ENCODE results near the gene ADAMTS4. TPM values are rescaled to one million over a fixed set of nuclear protein-coding genes. Genes with fewer than 3 reads are reported as not detected.

ADAMTS4 gene
- total RNA-seq, 1 experiment from 2014 or later = 7.0 TPM

DNA sequence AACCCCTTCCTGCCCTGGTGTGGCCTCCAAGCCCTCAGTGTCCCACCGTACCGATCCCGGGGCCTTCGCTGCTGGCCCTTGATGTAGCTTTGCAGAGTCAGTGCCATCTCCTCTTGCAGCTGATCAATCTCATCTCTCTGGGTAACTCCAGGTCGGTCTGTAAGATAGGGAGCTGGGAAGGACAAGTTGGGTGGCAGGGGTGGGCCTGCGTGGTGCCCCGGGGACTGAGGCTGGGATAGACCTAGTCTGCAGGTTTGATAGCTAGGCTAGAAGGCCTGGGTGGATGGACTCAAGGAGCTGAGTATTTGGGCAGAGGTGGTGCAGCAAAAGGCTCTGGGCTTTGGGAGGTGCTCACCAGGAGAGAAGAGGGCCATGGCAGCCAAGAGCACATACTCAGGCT, 31.9 kb upstream of the ADAMTS4 start:
- Histone ChIP-seq H2BK15ac (ENCODE audit: low read depth, low read length) (no peak overlapping the region), H2AFZ (ENCODE audit: low read length) (no peak overlapping the region), H3K14ac (ENCODE audit: insufficient read depth, low read length) (no peak overlapping the region), H3K9me3 (ENCODE audit: control insufficient read depth, low read depth, low read length) (no peaks in the 10 kb centered on the region), H3K27me3 (ENCODE audit: insufficient read depth, low read length) (no peaks in the 10 kb centered on the region), H3K9ac (ENCODE audit: extremely low read depth, insufficient read length, low read length) (no peak overlapping the region), H4K5ac (ENCODE audit: insufficient read length, low read depth, low read length) (no peak overlapping the region), H2AK5ac (ENCODE audit: insufficient read length, low read length) (no peak overlapping the region), H2BK5ac (ENCODE audit: insufficient read length, low read length) (no peak overlapping the region), H3K23me2 (ENCODE audit: insufficient read length, low read depth, low read length, poor library complexity, severe bottlenecking) (no peaks in the 10 kb centered on the region), H4K8ac (replicated peaks; ENCODE audit: insufficient read length, low read depth, low read length) (no peak overlapping the region), H2BK12ac (ENCODE audit: insufficient read length, low read depth, low read length) (no peak overlapping the region), H3K4me2 (ENCODE audit: insufficient read depth, insufficient read length, low read length) (no peak overlapping the region), H3K79me1 (ENCODE audit: insufficient read depth, low read depth, low read length, poor library complexity, severe bottlenecking) (no peaks in the 10 kb centered on the region), H4K20me1 (ENCODE audit: control insufficient read depth, insufficient read depth, insufficient read length) (no peaks in the 10 kb centered on the region), H4K91ac (ENCODE audit: insufficient read length, low read depth, low read length) (no peak overlapping the region), H3K79me2 (ENCODE audit: insufficient read depth, low read length) (no peaks in the 10 kb centered on the region), H2BK20ac (ENCODE audit: low read depth, low read length, poor library complexity, severe bottlenecking) (no peak overlapping the region), H3K56ac (ENCODE audit: insufficient read length, low read depth, low read length) (no peak overlapping the region), H3K27ac (ENCODE audit: insufficient read length, low read depth, low read length) (no peak overlapping the region), H3K4me1 (ENCODE audit: insufficient read depth, low read length) (peaks cover 8% of the 10 kb centered on the region; the same call in 1 of the 2 replicates), H3K18ac (ENCODE audit: insufficient read length, low read depth, low read length) (no peak overlapping the region), H3T11ph (ENCODE audit: low read length) (no peak overlapping the region), H3K4ac (ENCODE audit: low read depth, low read length) (no peak overlapping the region), H3K23ac (ENCODE audit: insufficient read length, low read depth, low read length) (no peak overlapping the region), H2BK120ac (ENCODE audit: low read depth, low read length, poor library complexity, severe bottlenecking) (no peak overlapping the region)
- Mint-ChIP-seq H3K4me3 (no peak overlapping the region), H3K27ac (no peak overlapping the region), H3K9me3 (no peaks in the 10 kb centered on the region), H3K36me3 (ENCODE audit: insufficient read depth in 1 of 3, low read depth in 3 of 3) (peaks cover 18 to 22% (median 20%) of the 10 kb centered on the region in 3 experiments; a peak in 6 of 7 replicates), H3K4me1 (peaks cover 21 to 23% of the 10 kb centered on the region in 2 experiments), H3K27me3 (ENCODE audit: low read depth) (no peaks in the 10 kb centered on the region; the same call in 1 of the 2 replicates)
- no CpG with 5 or more reads among the region's 7 CpGs for WGBS (ENCODE audit: extremely low coverage, insufficient read length, low lambda C conversion rate)
- no peak for DNase-seq
- TF ChIP-seq, protein P1, sequence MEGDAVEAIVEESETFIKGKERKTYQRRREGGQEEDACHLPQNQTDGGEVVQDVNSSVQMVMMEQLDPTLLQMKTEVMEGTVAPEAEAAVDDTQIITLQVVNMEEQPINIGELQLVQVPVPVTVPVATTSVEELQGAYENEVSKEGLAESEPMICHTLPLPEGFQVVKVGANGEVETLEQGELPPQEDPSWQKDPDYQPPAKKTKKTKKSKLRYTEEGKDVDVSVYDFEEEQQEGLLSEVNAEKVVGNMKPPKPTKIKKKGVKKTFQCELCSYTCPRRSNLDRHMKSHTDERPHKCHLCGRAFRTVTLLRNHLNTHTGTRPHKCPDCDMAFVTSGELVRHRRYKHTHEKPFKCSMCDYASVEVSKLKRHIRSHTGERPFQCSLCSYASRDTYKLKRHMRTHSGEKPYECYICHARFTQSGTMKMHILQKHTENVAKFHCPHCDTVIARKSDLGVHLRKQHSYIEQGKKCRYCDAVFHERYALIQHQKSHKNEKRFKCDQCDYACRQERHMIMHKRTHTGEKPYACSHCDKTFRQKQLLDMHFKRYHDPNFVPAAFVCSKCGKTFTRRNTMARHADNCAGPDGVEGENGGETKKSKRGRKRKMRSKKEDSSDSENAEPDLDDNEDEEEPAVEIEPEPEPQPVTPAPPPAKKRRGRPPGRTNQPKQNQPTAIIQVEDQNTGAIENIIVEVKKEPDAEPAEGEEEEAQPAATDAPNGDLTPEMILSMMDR (conservative IDR thresholded peaks at IDR 0.05) = no peak
